Endometrial microvascular endothelial cells (primary cell): ENCODE results near the gene SNX7. TPM values are rescaled to one million over a fixed set of nuclear protein-coding genes. Genes with fewer than 3 reads are reported as not detected.

Source experiments
- in situ Hi-C: cut with HindIII; loops from 2 replicates; pipeline ENCODE4 v1.10.0; 2017; ENCODE audit warnings: low sequenced_read_pairs, low pct_unique_long_range_greater_than_20kb; ENCODE audit errors: inconsistent ontology term
- total RNA-seq: library from RNA; depleted of rRNA; stranded (reverse); fragments of >200 nt; gene quantifications from one replicate; pipeline ENCODE4 v1.2.3, GENCODE V29; 2015; ENCODE audit errors: inconsistent ontology term

Gene SNX7
- total RNA-seq, 1 donor from 2014 or later, result 43.8 TPM

DNA sequence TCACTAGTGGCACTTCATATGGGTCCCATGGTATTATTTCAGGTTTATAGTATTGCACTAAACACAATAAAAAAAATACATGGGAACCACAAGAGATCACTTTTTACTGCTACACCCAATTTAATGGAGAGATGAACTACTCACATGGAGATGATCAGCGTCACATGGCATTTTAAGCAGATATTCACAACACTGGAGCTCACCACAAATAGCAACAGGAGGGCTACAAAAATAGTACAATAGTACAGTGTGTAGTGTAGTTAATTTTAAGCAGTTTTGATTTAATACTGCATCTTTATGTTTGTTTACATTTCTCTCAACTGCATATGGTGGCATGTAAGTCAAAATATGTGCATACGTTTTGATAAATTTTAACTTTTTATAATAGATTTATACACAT lies 31.0 kb downstream of the SNX7 start:
- in situ Hi-C loops, result no loop called here

DNA sequence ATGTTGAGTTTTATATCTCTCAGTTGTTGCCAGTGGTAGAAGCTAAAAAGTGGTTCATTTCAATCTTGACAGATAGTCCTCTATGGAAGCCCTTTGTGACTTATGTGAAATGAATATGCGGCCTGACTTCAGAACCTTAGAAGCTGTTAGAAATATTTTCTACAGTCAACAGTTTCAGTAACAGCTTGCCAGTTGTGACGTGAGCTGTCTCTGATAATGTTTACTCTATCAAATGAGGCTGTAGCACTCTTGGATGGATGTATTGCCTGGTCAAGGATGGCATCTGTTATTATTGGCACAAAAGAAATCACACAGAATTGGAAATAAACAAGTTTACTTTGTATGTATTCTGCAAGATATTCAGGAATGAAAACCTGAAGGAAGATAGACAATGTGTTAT lies 31.9 kb downstream of the SNX7 start:
- in situ Hi-C loops, result no loop called here

DNA sequence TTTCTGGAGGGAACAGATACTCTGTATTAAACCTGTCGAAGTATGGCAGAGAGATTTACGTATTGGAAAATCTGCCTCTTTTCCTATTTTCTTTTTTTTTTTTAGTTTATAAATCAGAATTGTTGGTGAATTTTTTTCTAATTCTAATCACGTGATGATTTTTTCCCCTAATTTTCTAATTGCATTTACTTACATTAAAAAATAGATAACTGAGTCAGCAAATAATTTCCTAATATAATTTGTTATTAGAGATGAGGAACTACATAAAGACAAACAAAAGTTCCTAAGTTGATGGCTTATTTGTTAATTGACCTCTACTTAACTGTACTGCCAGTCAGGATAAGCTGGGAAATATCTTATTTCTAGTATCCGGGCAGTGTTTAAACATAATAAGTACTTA lies 34.6 kb downstream of the SNX7 start:
- in situ Hi-C loops, result no loop called here

DNA sequence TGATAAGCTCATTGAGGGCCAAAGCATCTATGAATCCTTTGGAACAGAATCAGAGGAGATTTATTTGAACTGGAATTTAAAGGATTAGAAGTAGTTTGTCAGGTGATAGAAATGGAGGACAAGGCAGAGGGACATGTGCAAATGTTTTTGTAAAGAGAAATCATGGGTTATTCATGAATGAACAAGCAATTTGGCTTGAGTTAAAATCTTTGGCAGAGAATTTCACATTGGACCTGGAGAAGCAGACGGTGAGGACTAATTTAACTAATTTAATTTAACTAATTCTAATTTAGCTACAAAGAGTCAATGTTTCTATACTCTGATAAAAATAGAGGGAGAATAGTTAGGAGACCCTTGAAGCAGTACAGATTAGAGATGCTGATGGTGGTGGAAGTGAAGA lies 36.3 kb downstream of the SNX7 start:
- in situ Hi-C loops, result no loop called here

DNA sequence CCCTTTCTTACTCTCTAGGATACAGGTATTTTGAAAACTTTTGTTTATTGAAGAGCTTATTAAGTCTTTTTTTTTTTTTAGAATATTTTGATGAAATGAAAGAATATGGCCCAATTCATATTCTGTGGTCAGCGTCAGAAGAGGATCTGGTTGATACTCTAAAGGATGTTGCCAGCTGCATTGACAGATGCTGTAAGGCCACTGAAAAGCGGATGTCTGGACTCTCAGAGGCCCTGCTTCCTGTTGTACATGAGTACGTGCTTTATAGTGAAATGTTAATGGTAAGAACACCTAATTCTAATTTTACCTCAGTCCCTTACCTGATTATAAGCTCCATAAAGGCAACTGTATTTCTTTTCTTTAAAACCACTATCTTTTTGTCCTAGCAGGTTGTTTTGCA lies 37.1 kb downstream of the SNX7 start:
- in situ Hi-C loops, result no loop called here

DNA sequence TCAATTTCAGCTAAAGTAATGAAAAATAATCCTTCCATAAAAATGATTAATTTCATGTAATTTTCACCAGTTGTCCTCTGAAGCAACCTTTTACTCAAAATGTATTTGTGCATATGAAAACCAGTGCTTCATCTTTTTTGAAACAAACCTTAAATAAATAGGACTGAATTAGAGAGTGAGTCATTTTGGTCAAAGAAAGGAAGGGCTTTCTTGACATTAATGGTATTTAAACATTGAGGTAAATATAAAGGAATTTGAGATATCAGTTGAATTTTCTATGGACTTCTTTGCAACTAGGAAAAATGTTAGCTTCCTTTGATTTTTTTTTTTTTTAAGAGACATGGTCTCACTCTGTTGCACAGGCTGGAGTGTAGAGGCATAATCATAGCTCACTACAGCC lies 38.7 kb downstream of the SNX7 start:
- in situ Hi-C loops, result no loop called here

DNA sequence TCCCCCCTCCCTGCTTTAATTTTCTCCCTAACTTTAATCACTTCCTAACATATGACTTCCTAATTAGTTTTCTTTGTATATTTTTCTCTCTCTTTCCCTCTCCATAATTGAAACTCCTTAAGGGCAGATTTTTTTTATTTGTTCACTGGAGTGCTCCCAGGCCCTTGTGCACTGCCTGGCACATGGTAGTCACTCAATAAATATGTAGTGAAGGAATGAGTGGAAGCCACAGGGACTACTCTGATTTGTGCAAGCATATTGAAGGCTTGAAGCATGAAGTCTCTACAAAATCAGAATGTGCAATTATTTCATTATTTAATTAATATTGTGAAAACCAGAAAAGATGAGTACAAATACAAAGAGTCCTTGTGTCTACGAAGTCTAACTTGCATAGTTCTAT lies 41.5 kb downstream of the SNX7 start:
- in situ Hi-C loops, result no loop called here

DNA sequence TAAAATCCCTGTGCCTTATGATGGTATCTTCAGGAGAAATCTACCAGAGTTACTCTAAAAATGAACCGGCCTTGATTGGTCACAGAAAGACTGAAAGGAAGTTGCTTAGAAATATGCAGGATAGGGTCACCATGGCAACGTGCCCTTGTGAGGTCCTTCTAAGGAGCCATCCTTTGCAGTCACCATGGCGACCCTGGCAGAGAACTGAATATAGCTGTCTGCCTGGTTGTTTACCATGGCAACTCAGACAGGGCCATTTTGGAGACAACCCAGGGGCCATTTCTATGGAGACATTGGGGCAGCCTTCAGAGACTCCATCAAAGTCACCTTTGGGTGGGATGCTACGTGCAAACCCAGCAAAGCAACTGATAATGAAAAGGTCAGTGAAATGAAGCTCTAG lies 43.0 kb downstream of the SNX7 start:
- in situ Hi-C loops, result no loop called here

DNA sequence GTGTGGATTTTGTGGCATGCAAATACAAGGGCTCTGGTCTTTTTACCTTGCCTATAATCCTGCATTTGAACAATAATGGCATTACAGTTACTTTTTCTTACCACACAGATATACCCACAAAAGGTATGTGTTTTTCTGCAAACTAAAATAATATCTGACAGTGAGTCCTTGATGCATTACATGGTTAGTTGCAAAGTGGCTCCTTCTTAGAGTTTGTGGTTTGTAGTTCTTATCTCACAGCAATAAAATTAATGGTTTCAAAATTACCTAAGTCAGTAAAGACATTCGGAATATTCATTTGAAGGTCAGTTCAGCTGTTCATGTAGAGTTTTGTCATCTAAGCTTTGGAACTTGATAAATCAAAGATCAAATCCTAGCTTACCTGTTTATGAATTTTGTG lies 43.5 kb downstream of the SNX7 start:
- in situ Hi-C loops, result no loop called here

DNA sequence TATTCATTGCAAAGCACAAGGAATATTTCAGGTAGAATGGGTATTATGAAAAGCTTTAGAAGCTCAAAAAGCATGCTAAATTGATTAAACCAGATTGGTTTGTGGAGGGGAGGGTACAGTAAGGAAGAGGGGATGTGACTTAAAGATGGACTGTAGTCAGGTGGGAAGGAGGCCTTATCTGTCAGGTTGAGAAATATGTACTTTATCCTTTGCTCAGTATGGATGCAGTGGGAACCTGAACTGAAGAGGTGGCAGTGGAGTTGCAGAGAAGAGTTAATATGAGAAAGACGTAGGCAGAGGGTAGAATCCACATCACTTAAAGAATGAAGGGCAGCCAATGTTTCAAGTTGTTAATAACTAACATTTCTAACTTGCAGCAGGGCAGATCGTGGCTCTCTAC lies 44.1 kb downstream of the SNX7 start:
- in situ Hi-C loops, result no loop called here

DNA sequence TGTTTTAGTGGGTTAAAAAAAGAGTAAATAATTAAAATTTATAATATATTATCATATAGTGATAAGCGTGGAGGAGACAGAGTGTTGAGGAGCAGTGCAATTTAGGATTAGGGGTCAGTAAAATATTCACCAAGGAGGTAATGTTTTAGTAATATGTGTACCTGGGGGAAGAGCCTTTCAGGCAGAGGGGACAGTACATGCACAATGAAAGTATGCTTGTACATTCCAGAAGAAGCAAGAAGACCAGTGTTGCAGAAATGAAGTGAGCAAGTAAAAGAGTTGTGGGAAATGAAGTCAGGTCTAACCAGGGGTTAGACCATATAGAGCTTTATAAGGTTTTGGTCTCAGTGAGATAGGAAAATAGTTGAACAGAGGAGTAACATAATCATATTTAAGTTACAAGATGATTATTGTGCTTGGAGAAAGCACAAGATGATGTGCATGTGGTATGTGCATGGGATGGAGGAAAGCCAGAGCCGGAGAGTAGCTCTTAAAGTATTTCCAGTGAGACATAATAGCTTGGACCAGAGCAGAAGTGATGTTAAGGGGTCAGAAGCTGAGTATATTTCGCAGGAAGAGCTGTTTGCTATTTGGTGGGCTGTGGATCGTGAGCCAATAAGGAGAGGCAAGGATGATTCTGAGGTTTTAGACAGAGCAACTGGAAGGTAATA lies 44.8 kb downstream of the SNX7 start:
- in situ Hi-C loops, result no loop called here

DNA sequence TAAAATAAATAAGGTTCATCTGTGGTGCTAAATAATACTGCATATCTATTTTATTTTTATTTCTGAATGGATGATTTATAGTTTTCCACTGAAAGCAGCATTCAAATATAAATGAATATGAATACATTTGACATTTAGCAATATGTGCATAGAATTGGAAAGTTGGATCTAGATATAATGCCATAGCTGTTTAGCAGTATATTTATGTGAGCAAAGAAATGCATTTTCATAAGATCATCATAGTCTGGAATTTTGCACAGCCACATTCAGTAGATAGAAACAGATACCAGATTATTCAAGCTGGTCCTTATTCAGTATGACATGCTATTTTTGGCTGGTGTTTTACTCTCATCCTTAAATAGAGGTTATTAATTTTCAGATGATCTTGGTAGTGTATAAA lies 46.0 kb downstream of the SNX7 start:
- in situ Hi-C loops, result no loop called here

DNA sequence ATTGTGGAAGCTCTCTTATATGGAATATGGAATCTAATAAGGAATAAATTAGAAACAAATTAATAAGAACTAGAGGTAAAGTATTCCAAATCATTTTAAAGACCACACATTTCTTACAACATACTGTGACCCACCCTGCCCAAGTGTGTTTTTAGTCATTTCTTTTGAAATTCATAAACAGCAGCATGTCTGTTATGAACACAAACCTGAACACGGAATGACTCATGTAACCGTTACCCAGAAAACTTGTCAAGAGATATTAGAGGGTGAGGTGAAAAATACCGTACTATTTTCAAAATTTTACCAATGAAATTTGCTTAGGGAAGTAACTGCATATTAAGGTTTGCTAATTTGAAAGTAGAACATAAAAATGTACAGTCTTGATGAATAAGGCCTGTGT lies 48.4 kb downstream of the SNX7 start:
- in situ Hi-C loops, result no loop called here

DNA sequence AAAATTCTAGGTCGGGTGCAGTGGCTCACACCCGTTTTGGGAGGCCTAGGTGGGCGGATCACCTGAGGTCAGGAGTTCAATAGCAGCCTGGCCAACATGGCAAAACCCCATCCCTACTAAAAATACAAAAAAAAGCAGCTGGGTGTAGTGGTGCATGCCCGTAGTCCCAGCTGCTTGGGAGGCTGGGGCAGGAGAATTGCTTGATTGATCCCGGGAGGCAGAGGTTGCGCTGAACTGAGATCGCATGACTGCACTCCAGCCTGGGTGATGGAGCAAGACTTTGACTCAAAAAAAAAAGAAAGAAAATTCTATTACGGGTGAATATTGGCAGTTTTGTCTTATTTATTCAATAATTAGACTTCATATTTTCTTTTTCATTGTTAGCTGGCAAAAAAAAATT lies 62.1 kb downstream of the SNX7 start:
- in situ Hi-C loops, result no loop called here

DNA sequence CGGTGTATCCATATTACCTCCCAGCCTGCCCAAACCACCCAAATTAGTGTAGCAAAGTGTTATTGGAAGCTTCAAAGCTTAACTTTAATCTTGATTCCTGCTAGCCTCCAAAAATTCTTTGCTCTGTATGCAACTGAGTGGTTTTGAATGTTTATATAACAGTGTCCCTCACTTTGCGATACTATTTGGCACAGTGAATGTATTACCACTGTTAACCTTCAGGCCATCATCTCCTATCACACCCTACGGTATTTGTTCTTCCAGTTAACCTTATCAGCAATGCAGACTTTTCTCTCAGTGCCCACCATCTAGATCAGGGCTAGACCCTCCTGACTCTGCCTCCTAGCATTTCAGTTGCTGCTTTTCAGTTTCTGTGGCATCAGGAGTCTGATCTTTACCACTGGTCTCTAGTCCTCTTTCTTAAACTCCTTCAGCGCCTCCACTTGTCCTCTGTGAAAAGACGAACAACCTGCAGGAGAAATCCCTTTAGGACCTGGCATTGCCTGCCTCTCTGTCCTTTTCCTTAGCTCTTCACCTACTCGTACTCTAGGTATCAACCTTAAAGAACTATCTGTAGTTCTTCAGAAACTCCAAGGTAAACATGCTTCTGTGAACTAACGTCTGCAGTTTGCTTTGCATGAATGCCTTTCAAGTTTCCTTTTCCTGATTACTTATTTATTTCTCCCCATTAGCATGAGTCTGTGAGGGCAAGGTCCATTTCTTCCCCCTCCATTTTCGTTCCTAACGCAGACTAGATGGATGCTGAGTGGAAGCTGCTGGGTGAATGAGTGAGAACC lies 71.7 kb downstream of the SNX7 start:
- in situ Hi-C loops, result no loop called here

DNA sequence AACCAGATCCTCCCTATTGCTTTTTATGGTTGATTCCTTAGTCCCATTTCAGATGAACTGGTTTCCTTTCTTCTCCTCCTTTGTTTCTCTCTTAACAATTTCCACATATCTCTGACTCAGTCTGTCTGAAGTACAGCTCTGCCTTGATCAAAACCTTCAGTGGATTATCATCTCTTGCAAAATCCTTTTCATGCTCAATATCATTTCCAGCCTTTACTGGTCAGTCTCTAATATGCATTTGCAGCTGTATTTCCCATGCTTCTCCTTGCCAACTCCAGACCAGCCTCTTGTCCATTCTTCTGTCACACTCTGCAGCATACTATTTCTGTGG lies 72.2 kb downstream of the SNX7 start:
- in situ Hi-C loops, result no loop called here

DNA sequence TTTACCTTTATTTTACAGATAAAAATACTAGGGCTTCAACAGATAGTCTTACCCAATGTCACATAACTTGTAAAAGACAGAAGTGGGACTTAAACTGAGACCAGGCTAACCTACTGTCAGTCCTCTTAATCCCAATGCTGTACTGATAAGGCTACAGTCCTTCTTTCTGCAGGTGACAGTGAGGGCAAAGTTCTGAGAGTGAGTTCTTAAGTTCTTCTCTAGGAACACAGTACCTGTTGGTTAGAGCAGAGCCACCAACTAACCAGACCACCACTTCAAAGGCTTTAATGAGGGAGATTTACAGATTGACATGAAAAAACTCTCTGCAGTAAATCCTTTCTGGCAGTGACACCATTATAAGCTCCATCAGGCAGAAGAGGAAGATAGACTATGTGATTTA lies 74.2 kb downstream of the SNX7 start:
- in situ Hi-C loops, result no loop called here

DNA sequence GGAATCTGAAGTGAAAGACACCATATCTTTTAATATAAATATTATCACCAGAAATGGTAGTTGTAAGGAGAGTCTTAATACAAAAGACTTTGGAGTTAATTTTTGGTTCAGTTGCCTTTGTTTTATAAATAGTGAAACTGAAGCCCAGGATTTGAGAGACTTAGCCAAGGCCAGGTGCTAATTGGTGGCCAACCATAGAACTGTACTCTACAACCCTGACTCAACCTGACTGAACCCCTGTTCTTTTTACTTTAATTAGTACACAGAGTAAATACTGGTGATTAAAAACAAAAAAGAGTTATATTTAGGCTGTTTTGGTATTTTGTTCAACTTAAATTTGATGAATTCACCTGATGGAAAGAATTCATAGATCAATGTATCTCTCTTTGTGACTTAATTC lies 76.3 kb downstream of the SNX7 start:
- in situ Hi-C loops, result no loop called here

DNA sequence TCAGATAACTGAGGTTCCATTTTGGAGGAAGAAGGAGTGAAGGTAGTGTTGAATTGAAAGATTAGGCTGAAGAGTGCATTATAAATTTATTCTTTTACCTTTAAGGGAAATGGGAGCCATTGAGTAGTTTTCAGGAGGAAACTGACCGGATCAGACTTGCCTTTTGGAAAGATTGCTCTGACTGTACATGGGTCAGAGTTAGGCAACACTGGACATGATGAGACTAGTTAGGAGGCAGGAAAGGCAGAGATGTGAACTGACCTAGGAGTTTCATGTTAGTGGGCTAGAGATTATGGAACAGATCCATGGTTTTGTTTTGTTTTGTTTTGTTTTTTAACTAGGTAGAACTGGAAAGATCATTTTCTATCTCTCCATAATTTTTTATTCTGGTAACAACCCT lies 78.2 kb downstream of the SNX7 start:
- in situ Hi-C loops, result no loop called here

DNA sequence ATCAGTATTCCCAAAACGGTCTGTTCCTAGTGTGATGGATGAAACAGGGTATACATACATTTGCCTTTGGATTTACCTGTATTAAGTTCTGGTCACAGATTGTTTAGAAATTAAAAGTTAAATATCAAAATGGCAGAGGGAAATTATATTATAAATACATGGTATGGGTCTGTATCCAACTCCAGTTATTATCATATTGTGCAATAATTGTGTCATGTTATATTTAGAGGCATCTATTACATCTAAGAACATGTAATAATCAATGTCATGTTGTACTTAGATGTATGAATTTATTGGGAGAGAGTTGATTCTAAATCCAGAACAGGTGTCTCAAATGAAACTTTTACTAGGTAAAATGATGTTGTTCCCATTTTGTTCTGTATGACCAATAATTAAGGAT lies 79.6 kb downstream of the SNX7 start:
- in situ Hi-C loops, result no loop called here
